DND-41 (cell line): ENCODE results near the gene CARD19.

Source experiments
- EZH2 ChIP-seq: IDR thresholded peaks from 3 replicates; pipeline ENCODE4 v1.6.1; 2012; ENCODE audit warnings: borderline replicate concordance, low read depth, mild to moderate bottlenecking, moderate library complexity, low read length, inconsistent platforms; ENCODE audit not compliant: severe bottlenecking
- TF ChIP-seq, protein P1 (sequence below): IDR thresholded peaks from 2 replicates; pipeline ENCODE4 v1.5.1; 2012; ENCODE audit warnings: borderline replicate concordance, low read length, moderate library complexity, mild to moderate bottlenecking; ENCODE audit not compliant: poor library complexity, severe bottlenecking; ENCODE audit errors: extremely low read depth

DNA sequence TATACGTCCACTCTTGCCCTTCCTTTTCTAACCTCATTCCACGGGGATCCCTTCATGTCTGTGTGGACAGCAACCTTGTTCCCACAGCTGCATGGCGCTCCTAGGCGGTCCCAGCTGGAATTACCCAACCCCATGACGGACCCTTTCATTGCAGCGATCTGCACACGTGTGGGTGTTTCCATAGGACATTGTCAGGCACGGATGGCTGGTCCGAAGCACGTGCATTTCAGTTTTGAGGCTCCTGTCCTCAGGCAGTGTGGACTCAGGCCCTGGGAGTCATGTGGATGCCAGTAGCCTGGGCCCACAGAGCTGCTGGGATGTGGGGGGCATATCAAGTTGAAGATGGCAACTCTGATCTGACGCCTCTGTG is 15.0 kb downstream of the CARD19 start:
- TF ChIP-seq, protein P1, sequence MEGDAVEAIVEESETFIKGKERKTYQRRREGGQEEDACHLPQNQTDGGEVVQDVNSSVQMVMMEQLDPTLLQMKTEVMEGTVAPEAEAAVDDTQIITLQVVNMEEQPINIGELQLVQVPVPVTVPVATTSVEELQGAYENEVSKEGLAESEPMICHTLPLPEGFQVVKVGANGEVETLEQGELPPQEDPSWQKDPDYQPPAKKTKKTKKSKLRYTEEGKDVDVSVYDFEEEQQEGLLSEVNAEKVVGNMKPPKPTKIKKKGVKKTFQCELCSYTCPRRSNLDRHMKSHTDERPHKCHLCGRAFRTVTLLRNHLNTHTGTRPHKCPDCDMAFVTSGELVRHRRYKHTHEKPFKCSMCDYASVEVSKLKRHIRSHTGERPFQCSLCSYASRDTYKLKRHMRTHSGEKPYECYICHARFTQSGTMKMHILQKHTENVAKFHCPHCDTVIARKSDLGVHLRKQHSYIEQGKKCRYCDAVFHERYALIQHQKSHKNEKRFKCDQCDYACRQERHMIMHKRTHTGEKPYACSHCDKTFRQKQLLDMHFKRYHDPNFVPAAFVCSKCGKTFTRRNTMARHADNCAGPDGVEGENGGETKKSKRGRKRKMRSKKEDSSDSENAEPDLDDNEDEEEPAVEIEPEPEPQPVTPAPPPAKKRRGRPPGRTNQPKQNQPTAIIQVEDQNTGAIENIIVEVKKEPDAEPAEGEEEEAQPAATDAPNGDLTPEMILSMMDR = no peak
- TF ChIP-seq EZH2 = no peak
